ENCODE results near the gene VPS13D. TPM values are rescaled to one million over a fixed set of nuclear protein-coding genes. Genes with fewer than 3 reads are reported as not detected.
A peak's percentile ranks its signal among the peaks of the same experiment; 100 is the strongest.
"Not testable (repeated sequence)": the region's sequence is repeated elsewhere in the genome, so short reads cannot be mapped to it uniquely, and the experiment has no call there.

Gene VPS13D
- total RNA-seq, 1 experiment from 2014 or later: 6.8 TPM

DNA sequence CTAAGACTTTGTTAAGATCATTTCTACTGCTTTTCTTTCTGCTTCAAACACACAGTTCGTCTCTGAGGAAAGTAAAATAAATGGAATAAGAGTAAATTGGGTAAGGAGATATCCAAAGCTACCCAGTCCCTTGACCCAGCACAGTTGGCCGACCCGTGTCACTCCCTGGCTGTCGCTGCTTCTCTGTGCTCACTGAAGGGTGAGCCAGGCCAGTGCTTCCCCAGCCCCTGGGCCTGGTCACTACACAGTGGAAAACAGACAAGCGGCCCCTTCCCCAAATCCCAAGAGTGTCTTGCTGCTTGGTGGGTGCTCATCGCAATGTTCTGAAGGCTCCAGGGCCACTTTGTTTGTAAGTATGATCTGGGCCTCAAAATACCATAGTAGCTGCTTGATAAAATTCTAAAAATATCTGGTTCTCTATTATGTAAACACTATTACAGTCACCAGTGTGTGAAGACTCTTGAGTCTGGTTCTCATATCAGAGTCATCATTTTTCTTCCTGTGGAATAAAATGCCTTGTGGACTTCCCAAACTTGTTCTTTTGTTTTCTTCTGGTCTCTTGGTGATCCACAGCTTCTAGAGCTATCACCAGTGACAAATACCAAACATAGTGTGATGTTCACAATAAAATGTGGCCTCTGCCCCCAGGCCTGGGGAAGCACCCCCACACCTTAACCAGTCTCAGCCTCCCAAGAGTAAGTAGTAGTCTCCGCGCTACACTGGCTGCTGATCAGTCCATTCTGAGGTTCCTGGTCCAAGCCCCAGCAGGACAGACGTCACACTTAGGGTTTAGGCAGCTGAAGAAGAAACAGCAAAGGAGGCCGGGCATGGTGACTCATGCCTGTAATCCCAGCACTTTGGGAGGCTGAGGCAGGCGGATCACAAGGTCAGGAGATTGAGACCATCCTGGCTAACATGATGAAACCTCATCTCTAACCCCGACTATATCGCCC lies 282.0 kb downstream of the VPS13D start:
- no peak for DNase-seq (ENCODE audit: low spot score)

DNA sequence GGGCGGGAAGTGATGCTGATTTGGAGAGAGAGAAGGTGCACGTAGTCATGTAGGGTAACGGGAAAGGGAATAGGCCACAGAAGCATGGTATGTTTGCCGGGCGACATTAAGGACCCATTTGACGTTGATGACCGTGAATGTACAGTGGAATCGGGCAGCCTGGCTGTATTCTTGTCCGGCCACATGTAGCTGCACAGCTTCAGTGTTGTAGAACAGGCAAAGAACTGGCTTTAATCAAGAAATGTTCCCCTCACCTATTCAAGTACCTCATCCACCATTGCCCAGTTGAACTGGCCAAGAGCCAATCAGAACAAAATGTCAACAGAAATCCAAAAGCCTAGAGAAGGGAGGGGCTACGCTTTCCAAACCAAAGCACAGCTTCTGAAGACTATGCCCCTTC lies 283.4 kb downstream of the VPS13D start:
- DNase-seq (ENCODE audit: low spot score): no peak

- no peak for DNase-seq (ENCODE audit: low spot score)
These were observed 284.8 kb downstream of the VPS13D start for GRCh38 chr1:12514590-12514989.

GRCh38 chr1:12515234-12515633 lies 285.4 kb downstream of the VPS13D start:
- no peak for DNase-seq (ENCODE audit: low spot score)

GRCh38 chr1:12516741-12517140 lies 286.9 kb downstream of the VPS13D start:
- DNase-seq (ENCODE audit: low spot score): no peak

DNA sequence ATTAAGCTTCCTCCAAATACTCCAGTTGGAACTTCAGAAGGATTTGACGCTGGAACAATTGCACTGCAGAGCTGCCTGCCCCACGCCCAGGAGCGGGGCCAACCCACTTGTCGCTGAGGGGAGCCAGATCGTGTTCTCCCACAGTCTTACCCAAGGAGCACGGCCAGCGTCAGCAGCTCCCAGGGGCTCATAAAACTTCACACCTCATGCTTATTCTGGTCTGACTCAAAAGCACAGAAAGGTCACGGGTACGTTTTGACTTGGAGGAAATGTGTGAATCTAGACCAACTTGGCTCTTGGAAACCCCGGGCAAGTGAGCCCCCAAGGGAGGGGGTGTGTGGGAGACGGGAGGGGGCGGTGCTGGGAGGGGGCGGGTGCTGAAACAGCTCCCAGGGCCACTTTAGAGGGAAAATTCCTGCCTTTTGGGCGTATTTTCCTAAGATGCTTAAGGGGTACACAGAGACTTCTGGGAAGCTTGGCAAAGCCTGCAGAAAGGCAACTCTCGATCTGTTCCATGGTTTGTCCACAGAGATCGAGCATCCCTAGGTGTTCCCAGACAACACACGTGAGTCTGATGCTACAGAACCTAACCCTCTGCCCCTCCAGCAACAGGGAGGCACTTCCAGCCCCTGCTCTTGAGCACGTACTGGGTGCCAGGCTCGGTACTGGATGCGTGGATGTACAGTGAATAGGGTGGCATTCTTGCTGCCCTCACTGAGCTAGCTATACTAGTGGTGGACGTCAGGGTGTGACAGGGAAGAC lies 289.3 kb downstream of the VPS13D start:
- DNase-seq (ENCODE audit: low spot score): no peak

GRCh38 chr1:12519693-12520364 lies 290.0 kb downstream of the VPS13D start:
- no peak for DNase-seq (ENCODE audit: low spot score)

DNA sequence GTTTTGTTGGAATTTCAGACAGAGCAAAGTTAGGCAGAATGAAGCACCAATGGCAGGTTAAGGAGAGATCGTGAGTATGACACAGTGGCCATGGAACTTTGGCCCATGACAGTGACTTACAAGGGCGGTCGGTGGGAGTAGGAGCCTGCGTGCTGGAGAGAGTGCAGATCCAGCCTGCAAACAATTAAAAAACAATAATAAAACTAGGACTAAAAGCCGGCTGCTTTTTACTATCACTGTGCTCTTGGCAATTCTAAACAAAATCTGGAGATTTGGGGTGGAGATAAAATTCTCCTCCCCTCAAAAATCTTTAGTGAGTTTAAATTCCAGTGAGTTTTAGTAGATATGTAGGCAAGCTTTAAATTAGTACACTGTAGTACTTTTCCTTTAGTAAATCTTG lies 291.3 kb downstream of the VPS13D start:
- no peak for DNase-seq (ENCODE audit: low spot score)

DNA sequence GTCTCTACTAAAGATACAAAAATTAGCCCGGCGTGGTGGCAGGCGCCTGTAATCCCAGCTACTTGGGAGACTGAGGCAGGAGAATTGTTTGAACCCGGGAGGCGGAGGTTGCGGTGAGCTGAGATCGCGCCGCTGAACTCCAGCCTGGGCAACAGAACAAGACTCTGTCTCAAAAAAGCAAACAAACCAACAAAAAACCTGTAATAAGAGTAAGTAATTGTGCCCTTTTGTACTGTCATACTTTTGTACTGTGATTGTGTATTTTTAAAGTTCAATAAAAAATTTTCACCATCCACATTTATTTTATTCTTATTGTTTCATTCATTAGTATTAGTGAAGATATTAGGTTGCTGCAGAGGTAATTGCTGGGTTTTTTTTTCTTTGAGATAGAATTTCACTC lies 292.9 kb downstream of the VPS13D start:
- not testable (repeated sequence) for DNase-seq (ENCODE audit: low spot score)

DNA sequence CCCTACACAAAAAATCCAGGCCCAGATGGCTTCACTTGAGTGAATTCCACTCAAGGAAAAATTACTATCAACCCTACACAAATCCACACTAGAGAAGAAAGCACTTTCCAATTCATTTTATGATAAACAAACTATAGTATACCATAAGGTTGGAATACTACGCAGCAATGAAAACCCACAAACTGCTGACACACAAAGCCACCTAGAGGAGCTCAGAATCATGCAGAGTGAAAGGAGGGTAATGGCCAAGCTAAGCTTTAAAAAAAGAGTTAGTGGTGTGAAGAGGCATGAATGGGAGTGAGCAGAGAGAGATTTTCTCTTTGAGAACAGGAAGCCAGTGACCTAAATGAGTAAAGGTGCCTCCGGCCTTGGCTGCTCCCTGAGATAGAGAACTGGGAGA lies 294.4 kb downstream of the VPS13D start:
- DNase-seq (ENCODE audit: low spot score): no peak

- DNase-seq (ENCODE audit: low spot score): no peak
These were observed 295.7 kb downstream of the VPS13D start for GRCh38 chr1:12525311-12526181.

DNA sequence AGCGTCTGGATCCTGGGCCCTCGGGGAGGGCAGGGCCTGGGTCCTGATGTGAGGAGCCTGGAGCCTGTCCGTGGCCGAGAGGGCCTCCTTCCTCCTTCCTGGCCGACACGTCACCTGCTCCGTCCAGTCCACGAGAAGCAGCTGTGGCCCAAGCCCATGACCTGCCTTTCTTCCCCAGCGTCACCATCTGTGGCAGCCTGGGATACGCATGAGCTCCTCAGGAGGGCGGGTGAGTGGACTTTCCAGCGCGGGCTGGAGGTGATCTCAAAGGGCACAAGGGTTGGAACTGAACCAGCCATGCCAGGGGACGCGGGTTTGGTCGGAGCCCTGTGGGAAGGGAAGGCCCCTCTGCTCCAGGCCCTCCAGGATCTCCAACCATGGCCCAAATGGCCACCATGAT lies 297.7 kb downstream of the VPS13D start:
- no peak for DNase-seq (ENCODE audit: low spot score)

DNA sequence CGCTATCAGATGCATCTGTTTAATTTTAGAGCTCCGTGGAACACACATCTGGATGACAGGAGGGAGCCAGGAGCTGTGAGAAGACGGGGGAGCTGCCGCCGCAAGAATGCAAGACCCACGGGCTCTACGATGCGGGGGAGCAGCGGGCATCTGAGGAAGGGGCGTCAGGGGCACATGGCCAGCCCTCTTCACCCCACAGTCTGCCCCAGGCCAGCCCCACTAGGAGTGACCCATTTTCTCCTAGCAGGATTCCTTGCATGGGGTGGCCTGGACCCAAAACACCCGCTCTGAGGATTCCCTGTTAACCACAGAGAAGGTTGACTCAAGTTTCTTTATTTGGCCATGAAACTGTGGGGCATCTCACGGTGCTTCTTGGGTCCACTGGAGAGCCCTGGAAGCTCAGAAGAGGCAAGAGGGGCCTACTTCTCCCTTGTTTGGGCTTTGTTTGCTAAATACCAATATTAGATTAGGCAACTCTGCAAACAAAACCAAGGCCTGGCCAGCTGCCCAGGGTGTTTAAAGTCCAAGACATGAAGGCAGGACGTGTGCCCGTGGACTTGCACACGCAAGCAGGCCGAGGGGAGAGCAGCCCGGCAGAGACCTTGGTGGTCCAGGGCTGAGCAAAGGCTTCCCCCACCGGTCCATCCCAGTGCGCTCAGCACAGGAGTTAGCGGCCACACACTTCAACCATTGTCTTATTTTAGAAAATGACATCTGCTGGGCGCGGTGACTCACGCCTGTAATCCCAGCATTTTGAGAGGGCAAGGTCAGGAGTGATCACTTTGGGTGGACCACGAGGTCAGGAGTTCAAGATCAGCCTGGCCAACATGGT lies 298.4 kb downstream of the VPS13D start:
- DNase-seq (ENCODE audit: low spot score): peak; percentile 44

DNA sequence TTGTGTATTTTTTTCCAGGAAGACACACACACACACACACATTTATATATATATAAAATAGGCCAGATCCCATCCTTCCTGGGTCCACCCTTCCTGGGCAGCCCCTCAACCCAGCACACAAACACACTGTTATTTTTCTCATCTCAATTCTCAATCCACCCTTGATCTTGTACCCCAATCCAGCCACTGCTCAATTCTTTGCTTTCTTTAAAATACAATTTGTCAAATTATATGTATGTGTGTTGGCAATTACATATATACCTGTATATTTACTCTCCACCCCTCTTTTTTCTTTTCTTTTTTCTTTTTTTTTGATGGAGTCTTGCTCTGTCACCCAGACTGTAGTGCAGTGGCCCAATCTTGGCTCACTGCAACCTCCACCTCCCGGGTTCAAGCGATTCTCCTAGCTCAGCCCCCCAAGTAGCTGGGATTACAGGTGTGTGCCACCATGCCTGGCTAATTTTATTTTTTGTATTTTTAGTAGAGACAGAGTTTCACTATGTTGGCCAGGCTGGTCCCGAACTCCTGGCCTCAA lies 299.9 kb downstream of the VPS13D start:
- DNase-seq (ENCODE audit: low spot score): no peak

DNA sequence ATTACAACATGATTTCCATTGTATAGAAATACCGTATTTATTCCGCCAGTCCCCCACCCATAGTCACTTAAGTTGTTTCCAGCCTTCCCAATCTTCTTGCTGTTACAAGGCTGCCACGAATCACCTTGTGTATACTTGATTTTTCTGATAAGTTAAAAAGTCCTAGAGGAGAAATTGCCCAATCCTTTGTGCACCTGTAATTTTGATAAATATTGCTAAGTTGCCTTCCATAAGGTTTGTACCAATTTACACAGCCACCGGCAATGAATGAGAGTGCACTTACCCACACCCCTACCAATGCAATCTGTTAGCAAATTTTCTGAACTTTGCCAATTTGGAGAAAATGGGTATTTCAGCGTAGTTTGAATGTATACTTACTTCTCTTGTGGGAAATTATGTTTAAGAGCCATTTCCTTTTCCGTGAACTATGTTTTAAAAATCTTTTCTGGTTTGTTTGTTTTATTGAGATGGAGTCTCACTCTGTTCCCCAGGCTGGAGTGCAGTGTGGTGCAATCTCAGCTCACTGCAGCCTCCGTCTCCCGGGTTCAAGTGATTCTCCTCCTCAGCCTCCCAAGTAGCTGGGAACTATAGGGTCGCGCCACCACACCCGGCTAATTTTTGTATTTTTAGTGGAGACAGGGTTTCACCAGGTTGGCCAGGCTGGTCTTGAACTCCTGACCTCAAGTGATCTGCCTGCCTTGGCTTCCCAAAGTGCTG lies 300.8 kb downstream of the VPS13D start:
- DNase-seq (ENCODE audit: low spot score): no peak

DNA sequence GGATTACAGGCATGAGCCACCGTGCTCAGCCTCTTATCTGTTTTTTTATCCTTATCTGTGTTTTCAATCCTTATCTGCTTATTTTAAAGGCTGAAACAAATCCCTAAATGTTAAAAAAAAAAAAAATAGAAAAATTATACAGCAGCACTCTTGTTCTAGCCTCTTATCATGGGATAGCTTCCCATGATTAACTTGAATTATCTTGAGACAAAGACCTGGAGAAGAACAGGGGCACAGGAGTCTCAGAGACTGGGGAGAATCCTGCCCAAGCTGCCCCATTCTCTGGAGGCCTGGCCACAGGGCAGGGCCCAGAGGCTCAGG lies 301.3 kb downstream of the VPS13D start:
- no peak for DNase-seq (ENCODE audit: low spot score)

DNA sequence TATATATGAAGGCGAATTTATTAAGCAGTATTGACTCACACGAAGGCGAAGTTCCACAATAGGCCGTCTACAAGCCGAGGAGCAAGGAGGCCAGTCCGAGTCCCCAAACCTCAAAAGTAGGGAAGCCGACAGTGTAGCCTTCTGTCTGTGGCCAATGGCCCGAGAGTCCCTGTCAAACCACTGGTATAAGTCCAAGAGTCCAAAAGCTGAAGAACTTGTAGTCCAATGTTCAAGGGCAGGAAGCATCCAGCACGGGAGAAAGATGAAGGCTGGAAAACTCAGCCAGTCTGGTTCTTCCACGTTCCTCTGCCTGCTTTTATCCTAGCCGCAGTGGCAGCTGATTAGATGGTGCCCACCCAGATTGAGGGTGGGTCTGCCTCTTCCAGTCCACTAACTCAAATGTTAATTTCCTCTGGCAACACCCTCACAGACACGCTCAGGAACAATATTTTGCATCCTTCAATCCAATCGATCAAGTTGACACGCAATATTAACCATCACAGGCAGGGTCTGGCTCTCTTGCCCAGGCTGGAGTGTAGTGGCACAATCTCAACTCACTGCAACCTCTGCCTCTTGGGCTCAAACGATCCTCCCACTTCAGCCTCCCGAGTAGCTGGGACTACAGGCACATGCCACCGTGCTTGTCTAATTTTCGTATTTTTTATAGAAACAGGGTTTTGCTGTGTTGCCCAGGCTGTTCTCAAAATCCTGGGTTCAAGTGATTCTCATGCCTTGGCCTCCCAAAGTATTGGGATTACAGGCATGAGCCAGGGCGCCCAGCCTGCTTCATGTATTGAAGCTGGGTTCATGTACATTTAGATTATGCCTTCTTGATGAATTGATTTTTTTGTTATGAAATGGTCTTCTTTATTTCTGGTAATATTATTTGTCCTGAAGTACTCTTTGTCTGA lies 302.8 kb downstream of the VPS13D start:
- no peak for DNase-seq (ENCODE audit: low spot score)

DNA sequence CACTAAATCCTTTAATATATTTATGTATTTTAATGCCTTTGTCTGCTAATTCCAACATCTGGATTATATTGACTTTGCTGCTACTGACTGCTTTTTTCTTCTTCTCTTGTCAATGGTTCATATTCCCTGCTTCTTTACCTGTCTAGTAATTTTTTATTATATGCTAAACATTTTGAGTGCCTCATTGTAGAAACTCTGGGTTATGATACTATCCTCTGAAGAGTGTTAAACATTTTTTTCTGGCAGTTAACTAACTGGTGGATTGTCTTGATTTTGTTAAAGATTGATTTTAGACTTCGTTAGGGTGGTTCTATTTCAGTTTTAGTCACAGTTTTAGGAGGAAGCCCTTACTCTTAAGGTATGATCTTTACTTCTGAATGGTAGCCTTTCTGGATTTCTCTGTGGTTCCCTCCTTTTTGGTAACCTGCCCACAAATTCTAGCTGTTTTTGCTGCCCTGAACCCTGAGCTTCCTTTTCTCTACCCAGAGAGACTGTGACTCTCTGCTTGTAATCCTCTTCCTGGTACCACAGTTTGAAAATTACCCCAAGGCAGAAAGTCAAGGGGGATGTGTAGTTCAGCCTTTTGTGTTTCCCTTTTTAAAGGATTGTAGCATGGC lies 306.3 kb downstream of the VPS13D start:
- no peak for DNase-seq (ENCODE audit: low spot score)

All from A172 (cell line).